SK-N-SH treated with all-trans-retinoic acid at 6 μM for 48 hours (cell line): ENCODE results near the gene TTR.
A peak's percentile ranks its signal among the peaks of the same experiment; 100 is the strongest.

ENCODE experiments used
- ATAC-seq: fragments of 200-7000 bp; cut with Tn5 transposase; 3 replicates; pipeline ENCODE4 v1.9.1; 2020; ENCODE audit warnings: mild to moderate bottlenecking, moderate library complexity
- ARNTL ChIP-seq: fragments of 450-650 bp; formaldehyde crosslinking; IDR thresholded peaks from 2 replicates; pipeline ENCODE4 v1.5.0; 2020; ENCODE audit warnings: low read depth, mild to moderate bottlenecking, moderate library complexity, borderline replicate concordance
- BACH2 ChIP-seq: fragments of 250-450 bp; sonication (Bioruptor Pico); IDR thresholded peaks from 2 replicates; pipeline ENCODE4 v1.9.0; 2021; ENCODE audit warnings: mild to moderate bottlenecking, borderline replicate concordance
- CSDC2 ChIP-seq: fragments of 250-450 bp; sonication (Bioruptor Pico); IDR thresholded peaks from 2 replicates; pipeline ENCODE4 v1.5.0; 2020; ENCODE audit warnings: mild to moderate bottlenecking, moderate library complexity
- CSRNP3 ChIP-seq: fragments of 250-450 bp; sonication (Bioruptor Pico); IDR thresholded peaks from 2 replicates; pipeline ENCODE4 v1.5.1; 2021; ENCODE audit warnings: mild to moderate bottlenecking, moderate library complexity
- ESRRG ChIP-seq: fragments of 250-450 bp; sonication (Bioruptor Pico); IDR thresholded peaks from 2 replicates; pipeline ENCODE4 v1.6.1; 2021; ENCODE audit warnings: mild to moderate bottlenecking
- GLIS3 ChIP-seq: fragments of 250-450 bp; sonication (Bioruptor Pico); IDR thresholded peaks from 2 replicates; pipeline ENCODE4 v1.5.0; 2020; ENCODE audit warnings: mild to moderate bottlenecking, moderate library complexity
- ISL1 ChIP-seq: fragments of 250-450 bp; sonication (Bioruptor Pico); IDR thresholded peaks from 2 replicates; pipeline ENCODE4 v2.1.2; 2022; ENCODE audit warnings: mild to moderate bottlenecking, moderate library complexity
- POU6F1 ChIP-seq: fragments of 250-450 bp; sonication (Bioruptor Pico); IDR thresholded peaks from 2 replicates; pipeline ENCODE4 v1.8.0; 2021; ENCODE audit warnings: low read depth, mild to moderate bottlenecking, moderate library complexity, borderline replicate concordance
- RARB ChIP-seq: fragments of 250-450 bp; sonication (Bioruptor Pico); IDR thresholded peaks from 2 replicates; pipeline ENCODE4 v1.8.0; 2021; ENCODE audit warnings: mild to moderate bottlenecking, moderate library complexity
- SNAI2 ChIP-seq: fragments of 250-450 bp; sonication (Bioruptor Pico); IDR thresholded peaks from 2 replicates; pipeline ENCODE4 v1.5.0; 2020; ENCODE audit warnings: mild to moderate bottlenecking, moderate library complexity
- TSHZ2 ChIP-seq: fragments of 250-450 bp; sonication (Bioruptor Pico); IDR thresholded peaks from 2 replicates; pipeline ENCODE4 v1.5.0; 2020; ENCODE audit warnings: mild to moderate bottlenecking, moderate library complexity
- ZC3H10 ChIP-seq: fragments of 250-450 bp; sonication (Bioruptor Pico); IDR thresholded peaks from 2 replicates; pipeline ENCODE4 v1.5.1; 2021; ENCODE audit warnings: mild to moderate bottlenecking, moderate library complexity
- ZFP3 ChIP-seq: fragments of 250-450 bp; sonication (Bioruptor Pico); IDR thresholded peaks from 2 replicates; pipeline ENCODE4 v1.5.0; 2020; ENCODE audit warnings: mild to moderate bottlenecking, moderate library complexity
- ZFP30 ChIP-seq: fragments of 450-650 bp; formaldehyde crosslinking; IDR thresholded peaks from 2 replicates; pipeline ENCODE4 v1.5.0; 2022; ENCODE audit warnings: mild to moderate bottlenecking, moderate library complexity
- ZNF565 ChIP-seq: fragments of 450-650 bp; formaldehyde crosslinking; conservative IDR thresholded peaks from 2 replicates; pipeline ENCODE4 v1.5.0; 2020; ENCODE audit warnings: low read depth, mild to moderate bottlenecking, moderate library complexity

TTR gene

GRCh38 chr18:31646332-31647126 lies 54.9 kb downstream of the TTR start:
- no peak for ATAC-seq
- no peak for TF ChIP-seq SNAI2 (CRISPR knock-in tag)
- no peak for TF ChIP-seq CSDC2 (CRISPR knock-in tag)
- no peak for TF ChIP-seq CSRNP3 (CRISPR knock-in tag)
- 0 out of 2 replicates have a peak, but pooled peaks have one; percentile 14 for TF ChIP-seq ISL1 (CRISPR knock-in tag)
- TF ChIP-seq ZNF565 (CRISPR knock-in tag) = no peak

GRCh38 chr18:31647127-31647753 lies 55.6 kb downstream of the TTR start:
- TF ChIP-seq POU6F1 (no peak), ISL1 (CRISPR knock-in tag) (no peak), CSRNP3 (CRISPR knock-in tag) (no peak), ZFP30 (no peak), ZFP3 (CRISPR knock-in tag) (no peak), ESRRG (CRISPR knock-in tag) (no peak), RARB (CRISPR knock-in tag) (no peak), GLIS3 (CRISPR knock-in tag) (no peak), BACH2 (CRISPR knock-in tag) (no peak), ZC3H10 (no peak), TSHZ2 (no peak), ARNTL (CRISPR knock-in tag) (no peak), ZNF565 (CRISPR knock-in tag) (no peak)
- no peak for ATAC-seq
